ENCODE results near the gene COX4I2. TPM values are rescaled to one million over a fixed set of nuclear protein-coding genes. Genes with fewer than 3 reads are reported as not detected.

The COX4I2 gene
- total RNA-seq, 1 experiment from 2014 or later, result not detected

Small RNAs within 50 kb of the gene (small RNA-seq; reads per million reads assigned to genes)
- not detected for gene MIR3193

Other genes starting within 250 kb of the COX4I2 start
- not detected in 2 replicates for gene DEFB119, start 247.3 kb upstream of the COX4I2 start, total RNA-seq (2014; rRNA removed; shearing (Covaris generic); ENCODE audit: low replicate concordance)
- gene DEFB121, start 231.7 kb upstream of the COX4I2 start, total RNA-seq (2014; rRNA removed; shearing (Covaris generic); ENCODE audit: low replicate concordance), result not detected in 2 replicates
- not detected in 2 replicates for gene DEFB123, start 197.3 kb upstream of the COX4I2 start, total RNA-seq (2014; rRNA removed; shearing (Covaris generic); ENCODE audit: low replicate concordance)
- not detected in 2 replicates for gene DEFB124, start 162.8 kb upstream of the COX4I2 start, total RNA-seq (2014; rRNA removed; shearing (Covaris generic); ENCODE audit: low replicate concordance)
- gene REM1, start 162.6 kb upstream of the COX4I2 start, total RNA-seq (2014; rRNA removed; shearing (Covaris generic); ENCODE audit: low replicate concordance), result not detected in 2 replicates
- 54.4 and 69.6 TPM in 2 replicates for gene HM13, start 123.5 kb upstream of the COX4I2 start, total RNA-seq (2014; rRNA removed; shearing (Covaris generic); ENCODE audit: low replicate concordance)
- gene ID1, start 32.6 kb upstream of the COX4I2 start, total RNA-seq (2014; rRNA removed; shearing (Covaris generic); ENCODE audit: low replicate concordance), result 5.0 TPM in 1 of 2 replicates, not detected in the other
- 41.0 and 56.1 TPM in 2 replicates for gene BCL2L1, start 85.0 kb downstream of the COX4I2 start, total RNA-seq (2014; rRNA removed; shearing (Covaris generic); ENCODE audit: low replicate concordance)
- gene TPX2, start 101.4 kb downstream of the COX4I2 start, total RNA-seq (2014; rRNA removed; shearing (Covaris generic); ENCODE audit: low replicate concordance), result 54.0 and 55.5 TPM in 2 replicates
- 0.22 TPM in 2 replicates for gene MYLK2, start 181.4 kb downstream of the COX4I2 start, total RNA-seq (2014; rRNA removed; shearing (Covaris generic); ENCODE audit: low replicate concordance)
- not detected in 2 replicates for gene FOXS1, start 207.7 kb downstream of the COX4I2 start, total RNA-seq (2014; rRNA removed; shearing (Covaris generic); ENCODE audit: low replicate concordance)
- not detected in 2 replicates for gene DUSP15, start 232.6 kb downstream of the COX4I2 start, total RNA-seq (2014; rRNA removed; shearing (Covaris generic); ENCODE audit: low replicate concordance)
- gene TTLL9, start 232.7 kb downstream of the COX4I2 start, total RNA-seq (2014; rRNA removed; shearing (Covaris generic); ENCODE audit: low replicate concordance), result not detected in 2 replicates

All from Karpas-422 (cell line).